Thoracic aorta (tissue), 2 donors: ENCODE results near the gene ANO4. TPM values are rescaled to one million over a fixed set of nuclear protein-coding genes. Genes with fewer than 3 reads are reported as not detected.

Source experiments
- ATAC-seq: fragments of 150-250 bp; one replicate; pipeline ENCODE4 v1.8.0; 2017; ENCODE audit warnings: low read depth; ENCODE audit not compliant: insufficient number of reproducible peaks, low FRiP score
- DNase-seq: peaks from one replicate; pipeline ENCODE4 v3.0.0-alpha.2; 2020; ENCODE audit warnings: low spot score
- H3K27ac ChIP-seq, 2 donors: fragments of 200-600 bp; sonication (generic); 1 replicate in 1 of 2; 2 replicates in 1 of 2; pipeline ENCODE4 v1.5.1; 2016; ENCODE audit warnings: mild to moderate bottlenecking in 2 of 2, moderate library complexity in 2 of 2
- H3K27me3 ChIP-seq: fragments of 200-600 bp; sonication (generic); replicated peaks from 2 replicates; pipeline ENCODE4 v1.6.0; 2016; ENCODE audit warnings: mild to moderate bottlenecking; ENCODE audit not compliant: insufficient read depth
- H3K36me3 ChIP-seq: fragments of 200-600 bp; sonication (generic); one replicate; pipeline ENCODE4 v1.5.1; 2016
- H3K4me1 ChIP-seq, 2 donors: fragments of 200-600 bp; sonication (generic); 1 replicate in 1 of 2; 2 replicates in 1 of 2; pipeline versions ENCODE4 v1.5.1 to v1.6.0; 2016; ENCODE audit warnings: low read depth in 2 of 2, mild to moderate bottlenecking in 1 of 2; ENCODE audit not compliant: control insufficient read depth in 1 of 2
- H3K4me3 ChIP-seq: fragments of 200-600 bp; sonication (generic); 2 replicates; pipeline ENCODE4 v1.5.1; 2016; ENCODE audit warnings: mild to moderate bottlenecking
- H3K9me3 ChIP-seq: fragments of 200-600 bp; sonication (generic); 2 replicates; pipeline ENCODE4 v1.5.1; 2016
- CTCF ChIP-seq: fragments of 200-600 bp; sonication (generic); IDR thresholded peaks from one replicate; pipeline ENCODE4 v1.5.1; 2019; ENCODE audit warnings: antibody characterized with exemption
- total RNA-seq, 2 donors: library from RNA; depleted of rRNA; stranded (reverse); fragments of >200 nt; gene quantifications; one replicate each; pipeline versions ENCODE4 v1.1.0 to v1.2.3, GENCODE V29; 2016

Gene ANO4
- total RNA-seq, 2 donors from 2014 or later, result not detected

- Histone ChIP-seq H3K27me3 (no peaks in the 10 kb centered on the region), H3K4me3 (no peak overlapping the region), H3K36me3 (no peaks in the 10 kb centered on the region), H3K9me3 (peaks cover under 1% of the 10 kb centered on the region), H3K27ac (no peak overlapping the region), H3K4me1 (no peaks in the 10 kb centered on the region)
- TF ChIP-seq CTCF, result no peak
- no peak for ATAC-seq
- DNase-seq, result no peak
These were observed 36.5 kb upstream of the ANO4 start for GRCh38 chr12:100758083-100758482.

GRCh38 chr12:100767371-100767770, 27.2 kb upstream of the ANO4 start:
- ATAC-seq (no peak), DNase-seq (no peak)
- Histone ChIP-seq H3K27ac (no peak overlapping the region), H3K36me3 (no peaks in the 10 kb centered on the region), H3K4me3 (no peak overlapping the region), H3K4me1 (no peaks in the 10 kb centered on the region), H3K9me3 (no peaks in the 10 kb centered on the region), H3K27me3 (no peaks in the 10 kb centered on the region)
- TF ChIP-seq CTCF, result no peak

- H3K36me3 ChIP-seq, result no peaks in the 10 kb centered on the region
- TF ChIP-seq CTCF, result no peak
- no peaks in the 10 kb centered on the region for H3K9me3 ChIP-seq
- no peak overlapping the region for H3K27ac ChIP-seq
- DNase-seq (no peak), ATAC-seq (no peak)
- H3K4me1 ChIP-seq, result no peaks in the 10 kb centered on the region
- H3K4me3 ChIP-seq, result no peak overlapping the region
- H3K27me3 ChIP-seq, result no peaks in the 10 kb centered on the region
These were observed 26.6 kb upstream of the ANO4 start for GRCh38 chr12:100767950-100768349.

GRCh38 chr12:100778967-100779590, 15.5 kb upstream of the ANO4 start:
- Histone ChIP-seq H3K27me3 (no peaks in the 10 kb centered on the region), H3K4me1 (no peaks in the 10 kb centered on the region), H3K36me3 (no peaks in the 10 kb centered on the region), H3K4me3 (no peak overlapping the region), H3K9me3 (no peaks in the 10 kb centered on the region), H3K27ac (no peak overlapping the region)
- no peak for DNase-seq
- TF ChIP-seq CTCF, result no peak
- no peak for ATAC-seq

- Histone ChIP-seq H3K27ac (no peak overlapping the region), H3K9me3 (no peaks in the 10 kb centered on the region), H3K4me3 (no peak overlapping the region), H3K27me3 (no peaks in the 10 kb centered on the region), H3K36me3 (no peaks in the 10 kb centered on the region), H3K4me1 (no peaks in the 10 kb centered on the region)
- ATAC-seq (no peak), DNase-seq (no peak)
- TF ChIP-seq CTCF, result no peak
These were observed 5.4 kb upstream of the ANO4 start for GRCh38 chr12:100789146-100789545.
